Type B pancreatic cell (in vitro differentiated cells): ENCODE data around the gene DUSP22. TPM values are rescaled to one million over a fixed set of nuclear protein-coding genes. Genes with fewer than 3 reads are reported as not detected.

Experiments used
- DNase-seq: peaks from one replicate; pipeline ENCODE4 v3.0.0; 2021; ENCODE audit warnings: mixed read lengths; ENCODE audit not compliant: unreplicated experiment; ENCODE audit errors: extremely low spot score
- H3K27ac Mint-ChIP-seq: 2 replicates; pipeline ENCODE4 v1.8.0; 2021; ENCODE audit warnings: mild to moderate bottlenecking, mixed read lengths
- H3K27me3 Mint-ChIP-seq: 2 replicates; pipeline ENCODE4 v1.8.0; 2021; ENCODE audit warnings: mixed read lengths
- H3K36me3 Mint-ChIP-seq: 2 replicates; pipeline ENCODE4 v1.8.0; 2021; ENCODE audit warnings: mixed read lengths
- H3K4me1 Mint-ChIP-seq: one replicate; pipeline ENCODE4 v1.8.0; 2021; ENCODE audit warnings: mixed read lengths; ENCODE audit not compliant: unreplicated experiment
- H3K4me3 Mint-ChIP-seq: 2 replicates; pipeline ENCODE4 v1.8.0; 2021; ENCODE audit warnings: mild to moderate bottlenecking, mixed read lengths
- H3K9me3 Mint-ChIP-seq: 2 replicates; pipeline ENCODE4 v1.8.0; 2021; ENCODE audit warnings: mixed read lengths
- CTCF ChIP-seq: fragments of 200-600 bp; sonication (generic); conservative IDR thresholded peaks from 2 replicates; pipeline ENCODE4 v1.5.0; 2021; ENCODE audit warnings: antibody characterized with exemption, mild to moderate bottlenecking
- total RNA-seq: library from RNA; stranded (reverse); gene quantifications from 2 replicates; pipeline ENCODE4 v1.2.1, GENCODE V29; 2021; ENCODE audit warnings: low replicate concordance

Gene DUSP22
- total RNA-seq, 1 donor from 2014 or later = 25.0 TPM

GRCh38 chr6:351867-352289 is 59.6 kb downstream of the DUSP22 start:
- Mint-ChIP-seq H3K4me3 (no peak overlapping the region), H3K27me3 (no peaks in the 10 kb centered on the region), H3K4me1 (no peaks in the 10 kb centered on the region), H3K9me3 (no peaks in the 10 kb centered on the region), H3K27ac (no peak overlapping the region), H3K36me3 (peaks cover 8% of the 10 kb centered on the region)
- TF ChIP-seq CTCF = no peak
- DNase-seq = no peak

DNA sequence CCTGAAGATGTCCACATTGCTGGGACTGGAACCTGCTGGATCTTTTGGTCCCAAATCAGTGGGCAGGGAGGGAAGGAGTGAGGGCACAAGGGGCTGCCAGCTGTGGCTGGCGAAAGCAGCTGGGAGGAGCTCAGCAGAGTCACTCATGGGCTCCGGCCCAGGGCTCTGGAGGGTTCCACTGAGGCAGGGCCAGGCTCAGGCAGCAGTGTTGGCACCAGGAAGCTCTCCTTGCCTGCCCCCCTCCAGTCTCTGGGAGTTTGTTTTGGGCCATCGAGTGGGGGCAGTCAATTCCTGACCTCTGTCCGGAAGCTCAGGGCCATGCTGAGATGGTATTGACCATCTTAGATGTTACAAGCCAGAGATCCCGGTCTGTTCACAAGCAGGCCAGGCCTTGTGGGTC is 60.2 kb downstream of the DUSP22 start:
- no peaks in the 10 kb centered on the region for H3K9me3 Mint-ChIP-seq
- no peak overlapping the region for H3K4me3 Mint-ChIP-seq
- H3K27ac Mint-ChIP-seq = no peak overlapping the region
- no peaks in the 10 kb centered on the region for H3K4me1 Mint-ChIP-seq
- no peak for DNase-seq
- no peaks in the 10 kb centered on the region for H3K27me3 Mint-ChIP-seq
- H3K36me3 Mint-ChIP-seq = peaks cover 8% of the 10 kb centered on the region
- no peak for TF ChIP-seq CTCF

- no peak for DNase-seq
- TF ChIP-seq CTCF = no peak
- peaks cover 8% of the 10 kb centered on the region for H3K36me3 Mint-ChIP-seq
- no peak overlapping the region for H3K27ac Mint-ChIP-seq
- no peaks in the 10 kb centered on the region for H3K4me1 Mint-ChIP-seq
- no peaks in the 10 kb centered on the region for H3K27me3 Mint-ChIP-seq
- H3K4me3 Mint-ChIP-seq = no peak overlapping the region
- no peaks in the 10 kb centered on the region for H3K9me3 Mint-ChIP-seq
These were observed 60.7 kb downstream of the DUSP22 start for GRCh38 chr6:352896-353470.

- TF ChIP-seq CTCF = no peak
- Mint-ChIP-seq H3K4me1 (no peaks in the 10 kb centered on the region), H3K4me3 (no peak overlapping the region), H3K27ac (no peak overlapping the region), H3K36me3 (peaks cover 4% of the 10 kb centered on the region), H3K9me3 (no peaks in the 10 kb centered on the region), H3K27me3 (no peaks in the 10 kb centered on the region)
- no peak for DNase-seq
These were observed 61.6 kb downstream of the DUSP22 start for GRCh38 chr6:353642-354614.

DNA sequence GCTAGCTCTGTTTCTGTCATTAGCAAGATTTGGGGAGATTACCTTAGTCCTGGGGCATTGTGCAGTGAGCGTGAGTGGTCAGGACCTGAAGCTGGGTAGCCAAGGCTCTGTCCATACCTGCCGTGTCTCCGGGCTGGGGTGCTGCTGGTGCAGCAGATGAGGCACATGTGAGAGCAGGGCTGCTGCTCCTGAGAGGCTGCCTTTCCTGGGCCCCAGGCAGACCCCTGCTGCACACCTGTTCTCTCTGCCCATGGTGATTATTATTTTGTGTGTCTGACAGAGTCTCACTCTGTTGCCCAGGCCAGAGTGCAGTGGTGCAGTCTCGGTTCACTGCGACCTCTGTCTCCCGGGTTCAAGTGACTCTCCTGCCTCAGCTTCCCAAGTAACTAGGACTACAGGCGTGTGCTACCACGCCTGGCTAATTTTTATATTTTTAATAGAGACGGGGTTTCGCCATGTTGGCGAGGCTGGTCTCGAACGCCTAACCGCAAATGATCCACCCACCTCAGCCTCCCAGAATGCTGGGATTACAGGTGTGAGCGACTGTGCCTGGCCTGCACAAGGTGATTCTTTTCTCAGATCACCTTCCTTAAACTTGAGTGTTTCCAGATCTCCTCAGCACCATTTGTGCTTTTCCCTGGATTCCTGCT is 62.5 kb downstream of the DUSP22 start:
- Mint-ChIP-seq H3K27ac (no peak overlapping the region), H3K27me3 (no peaks in the 10 kb centered on the region), H3K4me3 (no peak overlapping the region), H3K36me3 (no peaks in the 10 kb centered on the region), H3K4me1 (no peaks in the 10 kb centered on the region), H3K9me3 (no peaks in the 10 kb centered on the region)
- DNase-seq = no peak
- no peak for TF ChIP-seq CTCF
